Neuronal stem cell (in vitro differentiated cells): ENCODE data around the gene GSAP.

ENCODE experiments used
- DNase-seq: peaks from one replicate; pipeline ENCODE4 v3.0.0-alpha.2; 2013; ENCODE audit warnings: low spot score
- H2AFZ ChIP-seq: one replicate; pipeline ENCODE4 v1.6.1; 2013; ENCODE audit warnings: mild to moderate bottlenecking, low read length, inconsistent platforms
- H2AK5ac ChIP-seq: 2 replicates; pipeline ENCODE4 v1.6.1; 2013; ENCODE audit warnings: low read depth, mild to moderate bottlenecking, inconsistent platforms, low read length, moderate library complexity, mixed read lengths
- H2BK120ac ChIP-seq: 2 replicates; pipeline ENCODE4 v1.6.1; 2013; ENCODE audit warnings: low read depth, mild to moderate bottlenecking, inconsistent platforms, low read length, moderate library complexity, mixed read lengths
- H2BK12ac ChIP-seq: one replicate; pipeline ENCODE4 v1.6.1; 2013; ENCODE audit warnings: low read length, inconsistent platforms
- H2BK15ac ChIP-seq: 2 replicates; pipeline ENCODE4 v1.6.1; 2013; ENCODE audit warnings: mild to moderate bottlenecking, low read length, inconsistent platforms, mixed read lengths
- H2BK5ac ChIP-seq: one replicate; pipeline ENCODE4 v1.6.1; 2013; ENCODE audit warnings: inconsistent platforms, mild to moderate bottlenecking, low read length, moderate library complexity
- H3K14ac ChIP-seq: one replicate; pipeline ENCODE4 v1.6.1; 2013; ENCODE audit warnings: low read length, inconsistent platforms
- H3K18ac ChIP-seq: 2 replicates; pipeline ENCODE4 v1.6.1; 2013; ENCODE audit warnings: low read length, inconsistent platforms
- H3K23ac ChIP-seq: 2 replicates; pipeline ENCODE4 v1.6.1; 2013; ENCODE audit warnings: low read depth, mild to moderate bottlenecking, mixed read lengths, low read length, inconsistent platforms; ENCODE audit not compliant: poor library complexity
- H3K27ac ChIP-seq: replicated peaks from 3 replicates; pipeline ENCODE4 v1.5.1; 2013; ENCODE audit warnings: low read length, inconsistent platforms
- H3K27me3 ChIP-seq, 3 experiments: 2 replicates each; pipeline ENCODE4 v1.6.1; 2013; ENCODE audit warnings: low read length in 3 of 3, mild to moderate bottlenecking in 2 of 3, inconsistent platforms in 1 of 3, low read depth in 1 of 3, mixed read lengths in 1 of 3, moderate library complexity in 1 of 3; ENCODE audit not compliant: control insufficient read depth in 3 of 3, insufficient read depth in 3 of 3
- H3K36me3 ChIP-seq, 2 donors: replicated peaks in 1 of 2; 2 replicates each; pipeline ENCODE4 v1.6.1; 2013; ENCODE audit warnings: low read length in 2 of 2; ENCODE audit not compliant: control insufficient read depth in 2 of 2, insufficient read depth in 2 of 2
- H3K4ac ChIP-seq: 2 replicates; pipeline ENCODE4 v1.6.1; 2013; ENCODE audit warnings: inconsistent platforms, mild to moderate bottlenecking, low read length, moderate library complexity
- H3K4me1 ChIP-seq, 2 donors: 1 replicate in 1 of 2; 2 replicates in 1 of 2; pipeline ENCODE4 v1.6.1; 2013; ENCODE audit warnings: low read length in 2 of 2, low read depth in 1 of 2; ENCODE audit not compliant: control insufficient read depth in 2 of 2, insufficient read depth in 1 of 2
- H3K4me2 ChIP-seq: one replicate; pipeline ENCODE4 v1.6.1; 2013; ENCODE audit warnings: mild to moderate bottlenecking, low read length, inconsistent platforms; ENCODE audit not compliant: insufficient read depth, poor library complexity, severe bottlenecking
- H3K4me3 ChIP-seq, 2 donors: 2 replicates each; pipeline ENCODE4 v1.5.1; 2013; ENCODE audit warnings: low read length in 2 of 2, mild to moderate bottlenecking in 2 of 2, inconsistent platforms in 1 of 2, moderate library complexity in 1 of 2
- H3K79me1 ChIP-seq: one replicate; pipeline ENCODE4 v1.6.1; 2013; ENCODE audit warnings: low read depth, mild to moderate bottlenecking, inconsistent platforms, low read length, moderate library complexity
- H3K9ac ChIP-seq: one replicate; pipeline ENCODE4 v1.6.1; 2013; ENCODE audit warnings: mild to moderate bottlenecking, low read depth, low read length, inconsistent platforms; ENCODE audit not compliant: poor library complexity
- H3K9me3 ChIP-seq, 2 donors: replicated peaks in 1 of 2; 2 replicates each; pipeline versions ENCODE3 to v1.6.1; 2013; ENCODE audit warnings: low read length in 2 of 2, mild to moderate bottlenecking in 2 of 2, inconsistent platforms in 1 of 2, low read depth in 1 of 2, mixed read lengths in 1 of 2, moderate library complexity in 1 of 2; ENCODE audit not compliant: control insufficient read depth in 2 of 2, insufficient read depth in 1 of 2
- H4K8ac ChIP-seq: one replicate; pipeline ENCODE4 v1.6.1; 2013; ENCODE audit warnings: low read depth, mild to moderate bottlenecking, inconsistent platforms, low read length, moderate library complexity
- H4K91ac ChIP-seq: one replicate; pipeline ENCODE4 v1.6.1; 2013; ENCODE audit warnings: low read length, low read depth, mild to moderate bottlenecking, inconsistent platforms; ENCODE audit not compliant: poor library complexity
- WGBS, 2 donors: extraction: QIAGEN DNeasy Blood & Tissue Kit; methylation state at CpG; one replicate each; pipeline ENCODE4 v1.1.7; 2013; ENCODE audit warnings: missing lambda C conversion rate in 2 of 2, mixed read lengths in 1 of 2; ENCODE audit not compliant: insufficient read length in 2 of 2, insufficient replicate concordance in 1 of 2; ENCODE audit errors: extremely low coverage in 2 of 2; 5-methylcytosine and 5-hydroxymethylcytosine counted together

Gene GSAP

GRCh38 chr7:77284616-77285015 lies 131.5 kb downstream of the GSAP start:
- no CpG with 5 or more reads among the region's 2 CpGs for WGBS, 2 donors
- DNase-seq, result no peak
- H2BK12ac ChIP-seq, result no peak overlapping the region

GRCh38 chr7:77284005-77284404 lies 132.1 kb downstream of the GSAP start:
- no peak overlapping the region for H3K9ac ChIP-seq
- no peaks in the 10 kb centered on the region for H3K36me3 ChIP-seq
- no peaks in the 10 kb centered on the region for H3K79me1 ChIP-seq
- H3K27me3 ChIP-seq, result no peaks in the 10 kb centered on the region
- no peak overlapping the region for H2BK5ac ChIP-seq
- no peak overlapping the region for H4K8ac ChIP-seq
- H3K4me1 ChIP-seq, result no peaks in the 10 kb centered on the region
- no peak overlapping the region for H2AFZ ChIP-seq
- no peak overlapping the region for H4K91ac ChIP-seq
- H3K9me3 ChIP-seq, result no peaks in the 10 kb centered on the region
- no peak overlapping the region for H3K4ac ChIP-seq
- H2AK5ac ChIP-seq, result no peak overlapping the region
- no peak overlapping the region for H3K27ac ChIP-seq
- no peak overlapping the region for H3K14ac ChIP-seq
- no peak overlapping the region for H2BK12ac ChIP-seq
- no peak overlapping the region for H2BK15ac ChIP-seq
- no CpG with 5 or more reads among the region's 4 CpGs for WGBS, 2 donors
- H3K23ac ChIP-seq, result no peak overlapping the region
- H3K4me2 ChIP-seq, result no peak overlapping the region
- no peak overlapping the region for H2BK120ac ChIP-seq
- no peak overlapping the region for H3K4me3 ChIP-seq
- no peak overlapping the region for H3K18ac ChIP-seq
- no peak for DNase-seq

More at GRCh38 chr7:77284616-77285015, 131.5 kb downstream of the GSAP start:
- no peak overlapping the region for H3K27ac ChIP-seq
- H3K9ac ChIP-seq, result no peak overlapping the region
- no peak overlapping the region for H2BK5ac ChIP-seq
- no peak overlapping the region for H2AFZ ChIP-seq
- no peaks in the 10 kb centered on the region for H3K79me1 ChIP-seq
- no peaks in the 10 kb centered on the region for H3K4me1 ChIP-seq
- H3K4ac ChIP-seq, result no peak overlapping the region
- H2AK5ac ChIP-seq, result no peak overlapping the region
- H3K36me3 ChIP-seq, result no peaks in the 10 kb centered on the region
- H2BK120ac ChIP-seq, result no peak overlapping the region
- H3K4me3 ChIP-seq, result no peak overlapping the region
- no peaks in the 10 kb centered on the region for H3K27me3 ChIP-seq
- no peak overlapping the region for H4K91ac ChIP-seq
- no peaks in the 10 kb centered on the region for H3K9me3 ChIP-seq
- no peak overlapping the region for H3K14ac ChIP-seq
- H2BK15ac ChIP-seq, result no peak overlapping the region
- H3K4me2 ChIP-seq, result no peak overlapping the region
- H4K8ac ChIP-seq, result no peak overlapping the region
- no peak overlapping the region for H3K18ac ChIP-seq
- H3K23ac ChIP-seq, result no peak overlapping the region

GRCh38 chr7:77282897-77283296 lies 133.3 kb downstream of the GSAP start:
- no peak overlapping the region for H3K4ac ChIP-seq
- no peak overlapping the region for H3K18ac ChIP-seq
- no peak for DNase-seq
- H3K4me3 ChIP-seq, result no peak overlapping the region
- no CpG with 5 or more reads among the region's 1 CpG for WGBS, 2 donors
- no peak overlapping the region for H3K23ac ChIP-seq
- H3K4me1 ChIP-seq, result no peaks in the 10 kb centered on the region
- no peak overlapping the region for H2BK120ac ChIP-seq
- H2AFZ ChIP-seq, result no peak overlapping the region
- H3K36me3 ChIP-seq, result no peaks in the 10 kb centered on the region
- no peak overlapping the region for H2BK12ac ChIP-seq
- no peak overlapping the region for H2BK5ac ChIP-seq
- H3K4me2 ChIP-seq, result no peak overlapping the region
- no peaks in the 10 kb centered on the region for H3K27me3 ChIP-seq
- H3K79me1 ChIP-seq, result no peaks in the 10 kb centered on the region
- H4K91ac ChIP-seq, result no peak overlapping the region
- H3K14ac ChIP-seq, result no peak overlapping the region
- H2BK15ac ChIP-seq, result no peak overlapping the region
- no peak overlapping the region for H4K8ac ChIP-seq
- H2AK5ac ChIP-seq, result no peak overlapping the region
- H3K9ac ChIP-seq, result no peak overlapping the region
- H3K9me3 ChIP-seq, result no peaks in the 10 kb centered on the region
- no peak overlapping the region for H3K27ac ChIP-seq

GRCh38 chr7:77281780-77282478 lies 134.2 kb downstream of the GSAP start:
- no peak overlapping the region for H2BK5ac ChIP-seq
- no peaks in the 10 kb centered on the region for H3K4me1 ChIP-seq
- no peaks in the 10 kb centered on the region for H3K27me3 ChIP-seq
- H3K18ac ChIP-seq, result no peak overlapping the region
- no peak overlapping the region for H3K4me2 ChIP-seq
- H2AFZ ChIP-seq, result no peak overlapping the region
- H2BK12ac ChIP-seq, result no peak overlapping the region
- H3K9ac ChIP-seq, result no peak overlapping the region
- H3K4me3 ChIP-seq, result no peak overlapping the region
- no peak overlapping the region for H3K27ac ChIP-seq
- no peaks in the 10 kb centered on the region for H3K9me3 ChIP-seq
- H3K14ac ChIP-seq, result no peak overlapping the region
- no peak overlapping the region for H3K4ac ChIP-seq
- H3K23ac ChIP-seq, result no peak overlapping the region
- H4K91ac ChIP-seq, result no peak overlapping the region
- no CpG with 5 or more reads among the region's 3 CpGs for WGBS, 2 donors
- no peaks in the 10 kb centered on the region for H3K79me1 ChIP-seq
- H2BK120ac ChIP-seq, result no peak overlapping the region
- H3K36me3 ChIP-seq, result no peaks in the 10 kb centered on the region
- H2BK15ac ChIP-seq, result no peak overlapping the region
- DNase-seq, result no peak
- no peak overlapping the region for H2AK5ac ChIP-seq
- no peak overlapping the region for H4K8ac ChIP-seq
